Right atrium auricular region (tissue), 2 donors: ENCODE data around the gene FMO4. TPM values are rescaled to one million over a fixed set of nuclear protein-coding genes. Genes with fewer than 3 reads are reported as not detected.
"Not testable (repeated sequence)": the region's sequence is repeated elsewhere in the genome, so short reads cannot be mapped to it uniquely, and the experiment has no call there.

Experiments used
- DNase-seq: peaks from one replicate; pipeline ENCODE4 v3.0.0-alpha.2; 2019; ENCODE audit warnings: low spot score
- H3K27ac ChIP-seq, 2 donors: fragments of 200-600 bp; sonication (generic); 1 replicate in 1 of 2; 2 replicates in 1 of 2; pipeline ENCODE4 v1.5.1; 2016 to 2019
- H3K27me3 ChIP-seq, 2 donors: fragments of 200-600 bp; sonication (generic); one replicate each; pipeline versions ENCODE4 v1.5.1 to v1.6.0; 2017 to 2019
- H3K36me3 ChIP-seq: fragments of 200-600 bp; sonication (generic); one replicate; pipeline ENCODE4 v1.5.1; 2016
- H3K4me1 ChIP-seq, 2 donors: fragments of 200-600 bp; sonication (generic); one replicate each; pipeline versions ENCODE4 v1.5.1 to v1.6.0; 2017 to 2019
- H3K4me3 ChIP-seq, 2 donors: fragments of 200-600 bp; sonication (generic); 1 replicate in 1 of 2; 2 replicates in 1 of 2; pipeline ENCODE4 v1.5.1; 2017 to 2019; ENCODE audit warnings: mild to moderate bottlenecking in 1 of 2, moderate library complexity in 1 of 2
- H3K9me3 ChIP-seq, 2 donors: fragments of 200-600 bp; sonication (generic); one replicate each; pipeline ENCODE4 v1.5.1; 2019
- CTCF ChIP-seq, 2 donors: fragments of 200-600 bp; sonication (generic); IDR thresholded peaks; one replicate each; pipeline ENCODE4 v1.5.1; 2019; ENCODE audit warnings: antibody characterized with exemption in 2 of 2
- total RNA-seq, 2 donors: library from RNA; depleted of rRNA; stranded (reverse); fragments of >200 nt; gene quantifications; one replicate each; pipeline ENCODE4 v1.1.0, GENCODE V29; 2016

FMO4 gene
- total RNA-seq, 2 donors from 2014 or later = 6.9 to 11.8 TPM

GRCh38 chr1:171381866-171382210 is 67.9 kb downstream of the FMO4 start:
- H3K27ac ChIP-seq = no peak overlapping the region
- H3K4me3 ChIP-seq = no peak overlapping the region
- H3K9me3 ChIP-seq = no peaks in the 10 kb centered on the region
- H3K4me1 ChIP-seq = no peaks in the 10 kb centered on the region
- H3K36me3 ChIP-seq = no peaks in the 10 kb centered on the region
- no peak for DNase-seq
- TF ChIP-seq CTCF (IDR thresholded peaks at IDR 0.05) = no peak
- H3K27me3 ChIP-seq = no peaks in the 10 kb centered on the region

GRCh38 chr1:171384496-171384895 is 70.5 kb downstream of the FMO4 start:
- TF ChIP-seq CTCF (IDR thresholded peaks at IDR 0.05) = no peak
- Histone ChIP-seq H3K27ac (no peak overlapping the region), H3K9me3 (no peaks in the 10 kb centered on the region), H3K27me3 (no peaks in the 10 kb centered on the region), H3K36me3 (no peaks in the 10 kb centered on the region), H3K4me1 (no peaks in the 10 kb centered on the region), H3K4me3 (no peak overlapping the region)
- DNase-seq = no peak

GRCh38 chr1:171389171-171389570 is 75.2 kb downstream of the FMO4 start:
- no peaks in the 10 kb centered on the region for H3K27me3 ChIP-seq
- H3K4me3 ChIP-seq = no peak overlapping the region
- no peaks in the 10 kb centered on the region for H3K36me3 ChIP-seq
- TF ChIP-seq CTCF (IDR thresholded peaks at IDR 0.05) = no peak
- no peak overlapping the region for H3K27ac ChIP-seq
- no peaks in the 10 kb centered on the region for H3K9me3 ChIP-seq
- no peaks in the 10 kb centered on the region for H3K4me1 ChIP-seq
- DNase-seq = no peak

GRCh38 chr1:171390740-171391139 is 76.8 kb downstream of the FMO4 start:
- not testable (repeated sequence) for H3K27ac ChIP-seq, H3K9me3 ChIP-seq, H3K36me3 ChIP-seq, H3K4me1 ChIP-seq, H3K4me3 ChIP-seq, H3K27me3 ChIP-seq, DNase-seq

Other genes with a start within 250 kb of the FMO4 start
- 1 to 10 TPM; 2.4 TPM for gene FMO3, start 223.3 kb upstream of the FMO4 start, total RNA-seq
- gene FMO2, start 128.9 kb upstream of the FMO4 start, total RNA-seq = 10 to 100 TPM; 28.4 to 66.6 TPM
- gene FMO1, start 65.7 kb upstream of the FMO4 start, total RNA-seq = under 1 TPM; 0.37 to 0.47 TPM
- 10 to 100 TPM; 45.2 to 49.4 TPM for gene PRRC2C, start 171.3 kb downstream of the FMO4 start, total RNA-seq